Stomach (tissue), 9 donors: ENCODE results near the gene DBN1. TPM values are rescaled to one million over a fixed set of nuclear protein-coding genes. Genes with fewer than 3 reads are reported as not detected.

Experiments used
- DNase-seq, 2 donors: peaks; one replicate each; pipeline versions ENCODE4 v3.0.0 to v3.0.0-alpha.2; 2013 to 2019
- H3K27ac ChIP-seq, 5 donors: fragments of 200-600 bp in 4 of 5; sonication (generic) in 4 of 5; one replicate each; pipeline ENCODE4 v1.5.1; 2013 to 2019; ENCODE audit warnings: mild to moderate bottlenecking in 1 of 5, moderate library complexity in 1 of 5
- H3K27me3 ChIP-seq, 3 donors: fragments of 200-600 bp; sonication (generic); one replicate each; pipeline ENCODE4 v1.5.1; 2017 to 2019; ENCODE audit warnings: mixed run types in 1 of 3
- H3K36me3 ChIP-seq, 4 donors: fragments of 200-600 bp; sonication (generic); 1 replicate in 3 of 4; 2 replicates in 1 of 4; pipeline ENCODE4 v1.5.1; 2016 to 2019
- H3K4me1 ChIP-seq, 4 donors: fragments of 200-600 bp; sonication (generic); one replicate each; pipeline ENCODE4 v1.5.1; 2016 to 2019
- H3K4me3 ChIP-seq, 4 donors: fragments of 200-600 bp; sonication (generic) in 3 of 4; one replicate each; pipeline ENCODE4 v1.5.1; 2016 to 2019; ENCODE audit warnings: mild to moderate bottlenecking in 1 of 4
- H3K9me3 ChIP-seq, 4 donors: fragments of 200-600 bp; sonication (generic); one replicate each; pipeline ENCODE4 v1.5.1; 2016 to 2019
- EP300 ChIP-seq: sonication (generic); formaldehyde crosslinking; IDR thresholded peaks from one replicate; pipeline ENCODE4 v1.6.1; 2017; ENCODE audit warnings: antibody characterized with exemption
- POLR2A ChIP-seq, 4 donors: fragments of 450-650 bp; IDR thresholded peaks; one replicate each; pipeline ENCODE4 v1.6.1; 2016; ENCODE audit warnings: antibody characterized with exemption in 4 of 4, control low read depth in 2 of 4, mild to moderate bottlenecking in 1 of 4, moderate library complexity in 1 of 4
- POLR2AphosphoS5 ChIP-seq, 3 donors: sonication (generic); formaldehyde crosslinking; IDR thresholded peaks; one replicate each; pipeline ENCODE4 v1.6.1; 2016; ENCODE audit warnings: antibody characterized with exemption in 3 of 3
- WGBS, 5 donors: extraction: QIAGEN DNeasy Blood & Tissue Kit in 3 of 5; methylation state at CpG; one replicate each; pipeline versions ENCODE4 v1.1.5 to v1.1.7; 2013 to 2018; 5-methylcytosine and 5-hydroxymethylcytosine counted together
- intact Hi-C: fragments of 100-400 bp; cut with DNase I; formaldehyde crosslinking; loops from one replicate; pipeline ENCODE4 v1.15.1; 2023; ENCODE audit warnings: low total_unique reads
- polyA plus RNA-seq, 3 donors: library from polyadenylated mRNA; stranded (reverse); fragments of 200-250 nt; gene quantifications; one replicate each; pipeline ENCODE4 v1.2.3, GENCODE V29; 2013
- total RNA-seq, 5 donors: library from RNA; depleted of rRNA; stranded (reverse); fragments of >200 nt; gene quantifications; one replicate each; pipeline versions ENCODE4 v1.1.0 to v1.2.3, GENCODE V29; 2014 to 2016
- TF ChIP-seq, protein P1 (sequence below), 7 experiments: fragments of 450-650 bp in 4 of 7; fragments of 200-600 bp in 3 of 7; sonication (generic) in 3 of 7; IDR thresholded peaks; one replicate each; pipeline ENCODE4 v1.5.1; 2016 to 2019; ENCODE audit warnings: antibody characterized with exemption in 7 of 7, control low read depth in 2 of 7, mild to moderate bottlenecking in 1 of 7
- donor health status: healthy with polysubstance abuse.
- donor health status: Bipolar disorder and iron deficiency.
- donor health status: healthy.

The DBN1 gene
- total and polyA plus RNA-seq, 8 donors: 14.7 to 78.1 (median 36.5) TPM

DNA sequence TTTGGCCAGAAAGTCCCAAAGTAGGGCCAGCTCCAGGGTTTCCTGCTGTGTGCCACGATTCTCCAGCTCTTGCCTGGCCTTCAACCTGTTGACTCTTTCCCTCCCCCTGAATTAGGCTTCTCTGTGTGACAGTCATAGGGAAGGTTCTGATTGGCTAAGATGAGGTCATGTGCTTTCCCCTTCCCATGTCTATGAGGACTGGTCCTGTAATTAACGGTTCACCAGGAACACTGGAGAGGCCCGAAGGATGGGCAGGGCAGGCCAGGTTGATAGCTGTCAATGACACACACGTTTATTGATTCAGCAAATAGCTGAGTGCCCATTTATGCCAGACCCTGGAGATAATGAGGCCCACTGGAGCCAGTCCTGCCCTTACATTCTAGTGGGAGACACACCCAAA lies 35.8 kb downstream of the DBN1 start:
- H3K36me3 ChIP-seq: peaks cover 62 to 100% (median 99%) of the 10 kb centered on the region in 4 donors
- DNase-seq: no peak
- intact Hi-C loops: no loop called here
- H3K27me3 ChIP-seq: no peaks in the 10 kb centered on the region
- 52 to 77% (median 59%) methylated on average over 4 of the region's 4 CpGs for WGBS, 5 donors
- H3K27ac ChIP-seq: no peak overlapping the region
- TF ChIP-seq POLR2A (IDR thresholded peaks at IDR 0.05) (no peak), EP300 (no peak), POLR2AphosphoS5 (IDR thresholded peaks at IDR 0.05) (no peak)
- TF ChIP-seq, protein P1, sequence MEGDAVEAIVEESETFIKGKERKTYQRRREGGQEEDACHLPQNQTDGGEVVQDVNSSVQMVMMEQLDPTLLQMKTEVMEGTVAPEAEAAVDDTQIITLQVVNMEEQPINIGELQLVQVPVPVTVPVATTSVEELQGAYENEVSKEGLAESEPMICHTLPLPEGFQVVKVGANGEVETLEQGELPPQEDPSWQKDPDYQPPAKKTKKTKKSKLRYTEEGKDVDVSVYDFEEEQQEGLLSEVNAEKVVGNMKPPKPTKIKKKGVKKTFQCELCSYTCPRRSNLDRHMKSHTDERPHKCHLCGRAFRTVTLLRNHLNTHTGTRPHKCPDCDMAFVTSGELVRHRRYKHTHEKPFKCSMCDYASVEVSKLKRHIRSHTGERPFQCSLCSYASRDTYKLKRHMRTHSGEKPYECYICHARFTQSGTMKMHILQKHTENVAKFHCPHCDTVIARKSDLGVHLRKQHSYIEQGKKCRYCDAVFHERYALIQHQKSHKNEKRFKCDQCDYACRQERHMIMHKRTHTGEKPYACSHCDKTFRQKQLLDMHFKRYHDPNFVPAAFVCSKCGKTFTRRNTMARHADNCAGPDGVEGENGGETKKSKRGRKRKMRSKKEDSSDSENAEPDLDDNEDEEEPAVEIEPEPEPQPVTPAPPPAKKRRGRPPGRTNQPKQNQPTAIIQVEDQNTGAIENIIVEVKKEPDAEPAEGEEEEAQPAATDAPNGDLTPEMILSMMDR (IDR thresholded peaks at IDR 0.05): no peak
- peaks cover 0 to 12% (median 3%) of the 10 kb centered on the region in 4 donors for H3K4me1 ChIP-seq
- no peak overlapping the region for H3K4me3 ChIP-seq
- H3K9me3 ChIP-seq: no peaks in the 10 kb centered on the region

DNA sequence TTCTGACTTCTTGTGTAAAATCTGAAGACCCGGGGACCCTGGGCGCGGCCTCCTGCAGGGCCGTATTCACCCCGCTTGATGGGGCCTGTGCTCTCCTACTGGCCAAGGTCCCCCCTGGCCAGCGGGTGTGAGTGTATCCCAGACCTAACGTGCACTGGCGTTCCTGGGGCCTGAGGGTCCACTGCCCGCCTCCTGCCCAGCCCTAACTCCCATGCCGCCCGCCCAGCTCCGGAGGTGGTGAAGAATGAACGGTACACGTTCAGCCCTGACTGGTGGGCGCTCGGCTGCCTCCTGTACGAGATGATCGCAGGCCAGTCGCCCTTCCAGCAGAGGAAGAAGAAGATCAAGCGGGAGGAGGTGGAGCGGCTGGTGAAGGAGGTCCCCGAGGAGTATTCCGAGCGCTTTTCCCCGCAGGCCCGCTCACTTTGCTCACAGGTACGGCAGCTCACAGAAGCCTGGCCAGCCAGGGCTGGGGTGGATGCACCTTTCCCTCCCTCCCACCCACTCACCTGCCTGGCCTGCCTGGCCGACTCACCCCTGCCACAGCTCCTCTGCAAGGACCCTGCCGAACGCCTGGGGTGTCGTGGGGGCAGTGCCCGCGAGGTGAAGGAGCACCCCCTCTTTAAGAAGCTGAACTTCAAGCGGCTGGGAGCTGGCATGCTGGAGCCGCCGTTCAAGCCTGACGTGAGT lies 37.4 kb downstream of the DBN1 start:
- intact Hi-C loops: no loop called here
- Histone ChIP-seq H3K27me3 (no peaks in the 10 kb centered on the region), H3K9me3 (no peaks in the 10 kb centered on the region), H3K4me1 (peaks cover 0 to 28% (median 18%) of the 10 kb centered on the region in 4 donors), H3K4me3 (no peak overlapping the region), H3K27ac (no peak overlapping the region), H3K36me3 (peaks cover 61 to 100% (median 98%) of the 10 kb centered on the region in 4 donors)
- WGBS, 5 donors: 94 to 98% (median 96%) methylated on average over 36 to 37 of the region's 37 CpGs
- no peak for DNase-seq
- TF ChIP-seq EP300 (no peak), POLR2AphosphoS5 (IDR thresholded peaks at IDR 0.05) (no peak), POLR2A (IDR thresholded peaks at IDR 0.05) (no peak)
- TF ChIP-seq, protein P1 (IDR thresholded peaks at IDR 0.05): no peak

DNA sequence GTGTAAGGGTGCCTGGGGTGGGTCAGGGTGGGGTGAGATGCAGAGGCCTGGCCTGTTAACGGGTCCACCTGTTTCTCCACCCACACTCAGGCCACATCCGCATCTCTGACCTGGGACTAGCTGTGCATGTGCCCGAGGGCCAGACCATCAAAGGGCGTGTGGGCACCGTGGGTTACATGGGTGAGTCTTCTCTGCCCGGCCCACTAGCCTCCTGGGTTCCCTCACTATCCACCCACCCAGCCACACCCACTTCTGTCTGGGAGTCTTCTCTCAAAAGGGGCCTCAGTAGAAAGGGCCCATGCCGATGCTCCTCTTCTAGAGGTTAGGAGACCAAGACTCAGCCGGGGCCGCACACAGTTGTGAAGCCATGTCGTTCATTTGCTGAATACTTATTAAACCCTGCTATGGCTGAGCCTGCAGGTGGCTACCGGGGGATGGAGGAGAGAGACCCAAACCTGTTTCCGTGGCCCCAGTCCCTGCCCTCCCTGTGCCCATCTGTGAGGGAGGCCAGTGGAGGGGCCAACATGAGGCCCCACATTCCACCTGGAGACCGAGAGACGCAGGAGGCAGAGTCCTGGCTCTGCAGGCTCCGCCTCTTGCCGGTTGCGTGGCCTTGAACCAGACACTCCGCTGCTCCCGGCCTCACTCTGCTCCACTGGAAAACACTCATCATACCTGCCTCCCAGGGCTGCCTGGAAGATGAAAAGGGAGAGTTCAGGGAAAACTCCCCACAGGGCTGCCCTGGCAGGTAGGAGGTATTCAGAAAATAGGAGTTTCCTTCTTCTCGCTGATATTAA lies 38.3 kb downstream of the DBN1 start:
- Histone ChIP-seq H3K4me1 (peaks cover 0 to 37% (median 24%) of the 10 kb centered on the region in 4 donors), H3K9me3 (no peaks in the 10 kb centered on the region), H3K27me3 (no peaks in the 10 kb centered on the region), H3K27ac (no peak overlapping the region), H3K36me3 (peaks cover 57 to 100% (median 98%) of the 10 kb centered on the region in 4 donors), H3K4me3 (no peak overlapping the region)
- TF ChIP-seq EP300: no peak
- no peak for TF ChIP-seq POLR2A (IDR thresholded peaks at IDR 0.05)
- TF ChIP-seq POLR2AphosphoS5 (IDR thresholded peaks at IDR 0.05): no peak
- TF ChIP-seq, protein P1 (IDR thresholded peaks at IDR 0.05): no peak
- intact Hi-C loops: no loop called here
- no peak for DNase-seq
- 90 to 95% (median 91%) methylated on average over 18 to 20 of the region's 20 CpGs for WGBS, 5 donors

DNA sequence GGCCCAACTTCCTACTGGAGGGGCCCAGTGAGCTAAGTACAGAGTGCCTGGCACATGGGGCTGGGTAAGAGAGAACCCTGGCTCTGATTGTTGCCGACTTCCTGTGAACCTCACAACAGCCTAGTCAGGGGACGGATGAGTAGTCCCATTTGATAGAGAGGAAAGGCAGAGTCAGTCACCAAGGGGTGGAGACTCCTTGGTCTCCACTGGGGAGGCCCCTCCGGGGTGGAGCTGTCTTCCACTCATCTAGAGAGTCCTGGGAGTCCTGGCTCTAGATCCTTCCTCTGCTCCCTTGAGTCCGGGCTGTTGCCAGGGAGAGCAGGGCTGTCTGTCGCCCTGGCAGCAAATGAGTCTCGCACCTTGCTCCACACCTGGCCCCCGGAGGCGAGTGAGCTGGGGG lies 39.0 kb downstream of the DBN1 start:
- Histone ChIP-seq H3K27ac (no peak overlapping the region), H3K36me3 (peaks cover 57 to 97% (median 93%) of the 10 kb centered on the region in 4 donors), H3K4me3 (no peak overlapping the region), H3K4me1 (peaks cover 0 to 44% (median 29%) of the 10 kb centered on the region in 4 donors), H3K9me3 (no peaks in the 10 kb centered on the region), H3K27me3 (no peaks in the 10 kb centered on the region)
- 89 to 93% (median 92%) methylated on average over 5 to 8 of the region's 8 CpGs for WGBS, 5 donors
- intact Hi-C loops: no loop called here
- TF ChIP-seq POLR2A (IDR thresholded peaks at IDR 0.05) (no peak), POLR2AphosphoS5 (IDR thresholded peaks at IDR 0.05) (no peak), EP300 (no peak)
- TF ChIP-seq, protein P1 (IDR thresholded peaks at IDR 0.05): no peak
- DNase-seq: no peak
